ENCODE data around the gene UBTD1. TPM values are rescaled to one million over a fixed set of nuclear protein-coding genes. Genes with fewer than 3 reads are reported as not detected.
"Not testable (repeated sequence)": the region's sequence is repeated elsewhere in the genome, so short reads cannot be mapped to it uniquely, and the experiment has no call there.

UBTD1 gene
- total and polyA plus RNA-seq, 3 donors from 2014 or later: 74.1 to 143 (median 111) TPM

- Histone ChIP-seq H3K27me3 (no peaks in the 10 kb centered on the region), H3K4me3 (no peak overlapping the region)
- intact Hi-C loops (cut with DNase I; ENCODE audit: low total_unique reads): no loop called here
Observed at GRCh38 chr10:97522071-97522470, 23.3 kb downstream of the UBTD1 start.

GRCh38 chr10:97522937-97523336 is 24.2 kb downstream of the UBTD1 start:
- DNase-seq: no peak

More at GRCh38 chr10:97522071-97522470, 23.3 kb downstream of the UBTD1 start:
- Histone ChIP-seq H3K36me3 (ENCODE audit: low read depth, missing control alignments) (no peaks in the 10 kb centered on the region), H3K9me3 (no peaks in the 10 kb centered on the region), H3K4me1 (peaks cover 23% of the 10 kb centered on the region), H3K27ac (no peak overlapping the region)
- WGBS, 2 donors: 72 to 73% methylated on average over 6 of the region's 6 CpGs
- TF ChIP-seq CTCF (IDR thresholded peaks at IDR 0.05) (no peak), POLR2A (IDR thresholded peaks at IDR 0.05) (no peak)
- no peak for DNase-seq

GRCh38 chr10:97525086-97525485 is 26.4 kb downstream of the UBTD1 start:
- WGBS, 2 donors: 93 to 94% methylated on average over 5 of the region's 5 CpGs
- Histone ChIP-seq H3K27me3 (no peaks in the 10 kb centered on the region), H3K4me3 (no peak overlapping the region), H3K27ac (no peak overlapping the region), H3K36me3 (ENCODE audit: low read depth, missing control alignments) (no peaks in the 10 kb centered on the region), H3K9me3 (no peaks in the 10 kb centered on the region), H3K4me1 (peaks cover 4% of the 10 kb centered on the region)
- intact Hi-C loops (cut with DNase I; ENCODE audit: low total_unique reads): no loop called here
- TF ChIP-seq CTCF (IDR thresholded peaks at IDR 0.05) (no peak), POLR2A (IDR thresholded peaks at IDR 0.05) (no peak)
- no peak for DNase-seq

More at GRCh38 chr10:97522937-97523336, 24.2 kb downstream of the UBTD1 start:
- H3K4me1 ChIP-seq: peaks cover 15% of the 10 kb centered on the region
- no peak overlapping the region for H3K4me3 ChIP-seq
- TF ChIP-seq POLR2A (IDR thresholded peaks at IDR 0.05) (no peak), CTCF (IDR thresholded peaks at IDR 0.05) (no peak)
- H3K27ac ChIP-seq: no peak overlapping the region
- intact Hi-C loops (cut with DNase I; ENCODE audit: low total_unique reads): no loop called here
- WGBS, 2 donors: 76 to 94% methylated on average over 8 of the region's 8 CpGs
- H3K36me3 ChIP-seq (ENCODE audit: low read depth, missing control alignments): no peaks in the 10 kb centered on the region
- no peaks in the 10 kb centered on the region for H3K27me3 ChIP-seq
- H3K9me3 ChIP-seq: no peaks in the 10 kb centered on the region

- Histone ChIP-seq H3K9me3 (no peaks in the 10 kb centered on the region), H3K4me3 (no peak overlapping the region), H3K36me3 (ENCODE audit: low read depth, missing control alignments) (no peaks in the 10 kb centered on the region), H3K4me1 (peaks cover 4% of the 10 kb centered on the region), H3K27me3 (no peaks in the 10 kb centered on the region), H3K27ac (no peak overlapping the region)
- WGBS, 2 donors: 91% methylated on average over 1 of the region's 1 CpG
- no peak for TF ChIP-seq POLR2A (IDR thresholded peaks at IDR 0.05)
- TF ChIP-seq CTCF (IDR thresholded peaks at IDR 0.05): no peak
- DNase-seq: no peak
- intact Hi-C loops (cut with DNase I; ENCODE audit: low total_unique reads): no loop called here
Observed at GRCh38 chr10:97525683-97526110, 27.0 kb downstream of the UBTD1 start.

GRCh38 chr10:97528876-97529275 is 30.2 kb downstream of the UBTD1 start:
- WGBS, 2 donors: 74 to 87% methylated on average over 6 to 13 of the region's 29 CpGs
- H3K36me3 ChIP-seq (ENCODE audit: low read depth, missing control alignments); H3K4me3 ChIP-seq; H3K9me3 ChIP-seq; DNase-seq; H3K27me3 ChIP-seq; H3K27ac ChIP-seq; intact Hi-C loops (cut with DNase I; ENCODE audit: low total_unique reads); H3K4me1 ChIP-seq: not testable (repeated sequence)
